HepG2 (cell line): Measurements from ENCODE around the gene SDC4. TPM values are rescaled to one million over a fixed set of nuclear protein-coding genes. Genes with fewer than 3 reads are reported as not detected.

Experiments
- HNRNPK ChIP-seq: fragments of 200-400 bp; formaldehyde crosslinking; IDR thresholded peaks from 2 replicates; pipeline ENCODE4 v1.6.1; 2018; ENCODE audit warnings: low read length, low read depth, moderate library complexity, mild to moderate bottlenecking; ENCODE audit not compliant: poor library complexity, severe bottlenecking
- HNRNPL ChIP-seq: fragments of 200-400 bp; formaldehyde crosslinking; IDR thresholded peaks from 2 replicates; pipeline ENCODE4 v1.6.1; 2017; ENCODE audit warnings: mild to moderate bottlenecking, low read depth, low read length
- HOMEZ ChIP-seq: IDR thresholded peaks from 2 replicates; pipeline ENCODE4 v1.6.1; 2016; ENCODE audit warnings: low read depth
- HOXA9 ChIP-seq: sonication (generic); formaldehyde crosslinking; IDR thresholded peaks from 2 replicates; pipeline ENCODE4 v1.8.1; 2022; ENCODE audit warnings: missing genetic modification reagents, mild to moderate bottlenecking, moderate library complexity, borderline replicate concordance
- IRF1 ChIP-seq: sonication (generic); formaldehyde crosslinking; IDR thresholded peaks from 2 replicates; pipeline ENCODE4 v1.4.0; 2020; ENCODE audit warnings: low read depth, mild to moderate bottlenecking, missing genetic modification reagents
- IRF2 ChIP-seq: IDR thresholded peaks from 2 replicates; pipeline ENCODE4 v1.6.1; 2018; ENCODE audit warnings: missing genetic modification reagents, missing compliant biosample characterization
- MIXL1 ChIP-seq: IDR thresholded peaks from 2 replicates; pipeline ENCODE4 v1.6.1; 2016
- MXD4 ChIP-seq: IDR thresholded peaks from 2 replicates; pipeline ENCODE4 v1.6.1; 2016; ENCODE audit warnings: mild to moderate bottlenecking, missing biosample characterization, missing genetic modification reagents
- PRDM4 ChIP-seq: sonication (generic); formaldehyde crosslinking; IDR thresholded peaks from 2 replicates; pipeline ENCODE4 v1.9.0; 2021; ENCODE audit warnings: missing genetic modification reagents, borderline replicate concordance
- RBM22 ChIP-seq: fragments of 200-400 bp; formaldehyde crosslinking; optimal IDR thresholded peaks from 2 replicates; pipeline ENCODE3; 2017; ENCODE audit warnings: mild to moderate bottlenecking, low read length, moderate library complexity
- SCMH1 ChIP-seq: sonication (generic); formaldehyde crosslinking; IDR thresholded peaks from 2 replicates; pipeline ENCODE4 v1.9.0; 2021; ENCODE audit warnings: missing genetic modification reagents, mild to moderate bottlenecking, borderline replicate concordance
- SRF ChIP-seq: IDR thresholded peaks from 2 replicates; pipeline ENCODE4 v1.6.1; 2011; ENCODE audit warnings: mild to moderate bottlenecking, low read depth, low read length, moderate library complexity
- ZBTB10 ChIP-seq: sonication (generic); formaldehyde crosslinking; IDR thresholded peaks from 2 replicates; pipeline ENCODE4 v1.4.0; 2020; ENCODE audit warnings: missing genetic modification reagents, borderline replicate concordance
- ZBTB14 ChIP-seq: sonication (generic); formaldehyde crosslinking; IDR thresholded peaks from 2 replicates; pipeline ENCODE4 v1.4.0; 2020; ENCODE audit warnings: missing genetic modification reagents
- ZNF253 ChIP-seq: sonication (generic); formaldehyde crosslinking; IDR thresholded peaks from 2 replicates; pipeline ENCODE4 v1.8.0; 2022; ENCODE audit warnings: mild to moderate bottlenecking, missing genetic modification reagents, borderline replicate concordance
- ZNF296 ChIP-seq: sonication (generic); formaldehyde crosslinking; conservative IDR thresholded peaks from 2 replicates; pipeline ENCODE4 v1.5.0; 2020; ENCODE audit warnings: mild to moderate bottlenecking, missing genetic modification reagents
- ZNF367 ChIP-seq: sonication (generic); formaldehyde crosslinking; IDR thresholded peaks from 2 replicates; pipeline ENCODE4 v1.4.0; 2020; ENCODE audit warnings: missing genetic modification reagents, borderline replicate concordance
- ZNF556 ChIP-seq: sonication (generic); formaldehyde crosslinking; IDR thresholded peaks from 2 replicates; pipeline ENCODE4 v1.4.0; 2020; ENCODE audit warnings: mild to moderate bottlenecking, missing genetic modification reagents, borderline replicate concordance
- ZNF652 ChIP-seq: IDR thresholded peaks from 2 replicates; pipeline ENCODE4 v1.6.1; 2016; ENCODE audit warnings: low read depth, borderline replicate concordance
- ZNF792 ChIP-seq: IDR thresholded peaks from 2 replicates; pipeline ENCODE4 v1.6.1; 2016
- polyA plus RNA-seq, 8 experiments: library from polyadenylated mRNA; depleted of rRNA in 3 of 8; stranded (reverse) in 7 of 8; unstranded in 1 of 8; fragments of >200 nt; fragmentation: Illumina TruSeq in 4 of 8; extraction: Trizol in 4 of 8; gene quantifications; 2 replicates each; pipeline versions ENCODE4 v1.2.1 to v1.2.3, GENCODE V29; 2011 to 2016; ENCODE audit warnings: low read depth in 4 of 8, missing spikeins in 1 of 8, mixed read lengths in 1 of 8; ENCODE audit not compliant: insufficient read depth in 1 of 8
- total RNA-seq, 5 experiments: library from RNA; depleted of rRNA; stranded (reverse); fragments of >200 nt; fragmentation: Illumina TruSeq; extraction: Trizol; gene quantifications; 2 replicates each; pipeline ENCODE4 v1.2.3, GENCODE V29; 2016; ENCODE audit warnings: low read depth in 1 of 5

The SDC4 gene
- total and polyA plus RNA-seq, 2 of the 13 experiments (the other 11 are each of a cell fraction or from before 2014, with no cell fraction given) = 49.0 to 65.1 TPM

- TF ChIP-seq ZBTB10 (CRISPR knock-in tag) (0 out of 2 replicates have a peak, but pooled peaks have one; percentile 52), PRDM4 (peak; percentile 7), ZNF253 (peak; percentile 81; the same call in 1 of the 2 replicates), HOMEZ (CRISPR knock-in tag) (peak; percentile 89), HOXA9 (CRISPR knock-in tag) (0 out of 2 replicates have a peak, but pooled peaks have one; percentile 29), ZNF367 (no peak; the same call in 1 of the 2 replicates), RBM22 (peak; percentile 98), ZNF792 (CRISPR knock-in tag) (peak; percentile 94), IRF2 (CRISPR knock-in tag) (peak; percentile 93), HNRNPL (peak; percentile 83), SRF (peak; percentile 4; the same call in 1 of the 2 replicates), MIXL1 (CRISPR knock-in tag) (peak; percentile 36; the same call in 1 of the 2 replicates), MXD4 (CRISPR knock-in tag) (peak; percentile 100), ZNF296 (CRISPR knock-in tag) (no peak), ZNF652 (CRISPR knock-in tag) (peak; percentile 61), SCMH1 (CRISPR knock-in tag) (no peak), HNRNPK (peak; percentile 58), ZNF556 (CRISPR knock-in tag) (peak; percentile 99), ZBTB14 (CRISPR knock-in tag) (peak; percentile 46; the same call in 1 of the 2 replicates), IRF1 (CRISPR knock-in tag) (no peak)
Observed at GRCh38 chr20:45362804-45363610, 14.8 kb upstream of the SDC4 start, which contains the start of gene SYS1 (continued).
